Gastroesophageal sphincter (tissue), 3 donors: ENCODE results near the gene PLEKHG4B.

Experiments used
- CTCF ChIP-seq, 4 experiments: fragments of 200-600 bp in 2 of 4; fragments of 450-650 bp in 2 of 4; sonication (generic) in 1 of 4; IDR thresholded peaks; one replicate each; pipeline ENCODE4 v1.5.1; 2017 to 2019; ENCODE audit warnings: antibody characterized with exemption in 4 of 4, mild to moderate bottlenecking in 2 of 4, moderate library complexity in 2 of 4
- EP300 ChIP-seq: sonication (generic); formaldehyde crosslinking; IDR thresholded peaks from one replicate; pipeline ENCODE4 v1.6.1; 2017; ENCODE audit warnings: antibody characterized with exemption, mild to moderate bottlenecking
- POLR2A ChIP-seq, 2 donors: fragments of 450-650 bp; IDR thresholded peaks; one replicate each; pipeline ENCODE4 v1.6.1; 2017; ENCODE audit warnings: antibody characterized with exemption in 2 of 2, mild to moderate bottlenecking in 2 of 2, moderate library complexity in 1 of 2

DNA sequence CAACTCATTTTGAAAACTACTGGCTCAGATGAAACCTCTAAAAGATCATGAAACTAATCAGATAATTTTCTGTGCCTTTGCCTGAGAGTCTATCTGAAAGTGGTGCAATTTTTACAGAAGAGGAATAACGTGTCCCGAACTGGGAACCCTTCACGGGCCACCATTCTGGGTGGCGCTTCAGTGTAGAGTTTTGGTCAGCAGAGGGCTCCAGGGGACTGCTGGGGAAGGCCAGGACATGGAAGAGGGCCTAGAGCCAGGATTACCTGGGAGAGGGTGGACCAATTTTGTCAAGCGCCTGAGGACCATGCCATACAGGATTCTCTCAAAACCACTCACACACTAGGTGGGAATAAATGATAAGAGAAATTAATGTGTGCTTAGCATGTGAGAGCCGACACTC, 49.7 kb upstream of the PLEKHG4B start:
- peak in 1 of 4 experiments; percentile 36 for TF ChIP-seq CTCF (IDR thresholded peaks at IDR 0.05)
- no peak for TF ChIP-seq EP300
- TF ChIP-seq POLR2A (IDR thresholded peaks at IDR 0.05), result no peak
